LNCaP clone FGC (cell line): Measurements from ENCODE around the gene PGAP6.
"Not testable (repeated sequence)": the region's sequence is repeated elsewhere in the genome, so short reads cannot be mapped to it uniquely, and the experiment has no call there.

Experiments used
- DNase-seq: peaks from one replicate; pipeline ENCODE4 v3.0.0-alpha.2; 2011; ENCODE audit warnings: low read depth
- H3K4me3 ChIP-seq: 2 replicates; pipeline ENCODE4 v1.5.1; 2011; ENCODE audit warnings: mild to moderate bottlenecking, low read depth, low read length, control low read depth
- TF ChIP-seq, protein P1 (sequence below): IDR thresholded peaks from 2 replicates; pipeline ENCODE4 v1.5.1; 2012; ENCODE audit warnings: mild to moderate bottlenecking; ENCODE audit not compliant: control insufficient read depth, insufficient read depth; ENCODE audit errors: extremely low read depth

Gene PGAP6

DNA sequence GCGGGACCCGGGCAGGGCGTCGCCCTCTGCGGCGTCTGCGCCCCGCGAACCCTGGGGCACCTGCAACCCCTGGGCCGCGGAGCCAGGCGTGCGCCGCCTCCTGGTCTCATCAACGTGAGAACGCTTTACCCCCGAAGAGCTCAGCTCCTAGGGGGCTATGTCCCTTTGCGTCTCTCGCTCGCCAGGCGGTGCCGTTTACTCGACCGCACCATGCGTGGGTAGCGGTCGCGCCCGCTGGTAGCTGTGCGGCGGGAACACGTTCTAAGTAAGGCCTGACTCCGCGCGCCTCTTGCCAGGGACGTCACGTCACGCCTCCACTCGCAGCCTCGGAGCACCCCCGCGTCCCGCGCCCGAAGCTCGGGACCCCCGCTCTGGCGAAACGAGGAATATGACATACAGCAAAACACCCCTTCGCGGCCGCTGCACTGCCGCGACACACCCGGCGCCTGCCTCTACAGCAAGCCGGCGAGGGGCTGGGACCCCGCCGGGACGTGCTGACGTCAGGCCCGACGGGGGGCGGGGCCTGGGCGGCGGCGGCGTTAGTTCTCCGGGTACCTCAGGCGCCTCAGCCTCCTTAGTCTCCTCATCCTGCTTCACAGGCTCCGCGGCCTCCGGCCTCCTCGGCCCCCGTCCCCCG, 43.4 kb upstream of the PGAP6 start, which contains the start of gene RAB11FIP3:
TSS of gene RAB11FIP3 (plus strand) at position 568 of the 637 bp plus-strand sequence. CDS start 358 bp downstream, outside the sequence.
- DNase-seq, result no peak
- peak within 1 kb of the TSS; percentile 71 for H3K4me3 ChIP-seq
- TF ChIP-seq, protein P1, sequence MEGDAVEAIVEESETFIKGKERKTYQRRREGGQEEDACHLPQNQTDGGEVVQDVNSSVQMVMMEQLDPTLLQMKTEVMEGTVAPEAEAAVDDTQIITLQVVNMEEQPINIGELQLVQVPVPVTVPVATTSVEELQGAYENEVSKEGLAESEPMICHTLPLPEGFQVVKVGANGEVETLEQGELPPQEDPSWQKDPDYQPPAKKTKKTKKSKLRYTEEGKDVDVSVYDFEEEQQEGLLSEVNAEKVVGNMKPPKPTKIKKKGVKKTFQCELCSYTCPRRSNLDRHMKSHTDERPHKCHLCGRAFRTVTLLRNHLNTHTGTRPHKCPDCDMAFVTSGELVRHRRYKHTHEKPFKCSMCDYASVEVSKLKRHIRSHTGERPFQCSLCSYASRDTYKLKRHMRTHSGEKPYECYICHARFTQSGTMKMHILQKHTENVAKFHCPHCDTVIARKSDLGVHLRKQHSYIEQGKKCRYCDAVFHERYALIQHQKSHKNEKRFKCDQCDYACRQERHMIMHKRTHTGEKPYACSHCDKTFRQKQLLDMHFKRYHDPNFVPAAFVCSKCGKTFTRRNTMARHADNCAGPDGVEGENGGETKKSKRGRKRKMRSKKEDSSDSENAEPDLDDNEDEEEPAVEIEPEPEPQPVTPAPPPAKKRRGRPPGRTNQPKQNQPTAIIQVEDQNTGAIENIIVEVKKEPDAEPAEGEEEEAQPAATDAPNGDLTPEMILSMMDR, result peak; percentile 18; the same call in 1 of the 2 replicates

DNA sequence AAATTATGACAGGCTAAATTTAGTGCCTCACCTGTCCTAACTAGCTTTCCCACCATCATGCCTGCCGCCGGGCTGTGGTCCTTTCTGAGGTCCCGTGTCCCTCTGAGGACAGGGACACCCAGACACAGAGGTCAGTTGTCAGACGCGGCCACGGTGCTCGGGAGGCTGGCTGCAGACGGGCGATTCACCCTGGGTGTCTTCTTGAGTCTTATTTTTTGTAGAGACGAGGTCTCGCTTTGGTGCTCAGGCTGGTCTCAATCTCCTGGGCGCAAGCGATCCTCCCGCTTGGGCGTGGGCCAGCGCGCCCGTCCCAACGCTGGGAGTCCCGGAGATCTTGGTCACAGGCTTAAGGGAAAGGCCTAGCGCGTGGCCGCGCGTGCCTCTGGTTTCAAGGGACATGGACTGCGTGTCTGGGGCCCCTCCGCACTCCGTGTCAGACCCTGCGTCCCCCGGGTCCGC, 42.9 kb upstream of the PGAP6 start:
- H3K4me3 ChIP-seq, result peak overlapping the region; percentile 71
- TF ChIP-seq, protein P1, result no peak
- no peak for DNase-seq

DNA sequence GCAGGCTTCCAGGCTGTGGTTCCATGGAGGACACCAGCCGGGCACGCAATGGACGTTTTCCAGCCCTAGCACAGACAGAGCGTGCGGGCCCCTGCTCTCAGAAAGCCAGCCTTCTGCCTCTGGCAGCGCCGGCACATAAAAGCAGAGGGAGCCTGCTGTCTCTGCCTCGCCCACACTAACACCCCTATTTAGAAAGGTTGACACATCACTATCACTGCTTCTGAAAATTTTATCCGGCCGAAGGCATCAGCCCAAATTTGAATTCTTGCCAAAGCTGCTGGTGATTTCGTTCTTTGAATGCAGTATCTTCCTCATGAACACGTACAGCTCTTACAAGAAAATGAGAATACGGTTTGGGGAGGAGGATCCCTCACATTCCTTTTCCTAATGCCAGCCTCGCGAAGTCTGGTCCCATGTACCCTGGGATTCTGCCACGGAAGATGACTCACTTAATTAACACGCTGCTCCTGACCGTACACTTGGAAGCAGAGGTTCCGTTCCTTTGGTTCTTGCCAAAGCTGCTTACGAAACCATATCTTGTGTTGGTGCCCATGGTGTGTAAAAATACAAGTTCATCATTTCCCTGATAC, 42.4 kb upstream of the PGAP6 start:
- peak overlapping the region; percentile 71; the same call in 1 of the 2 replicates for H3K4me3 ChIP-seq
- TF ChIP-seq, protein P1, result no peak
- DNase-seq, result peak; percentile 31

DNA sequence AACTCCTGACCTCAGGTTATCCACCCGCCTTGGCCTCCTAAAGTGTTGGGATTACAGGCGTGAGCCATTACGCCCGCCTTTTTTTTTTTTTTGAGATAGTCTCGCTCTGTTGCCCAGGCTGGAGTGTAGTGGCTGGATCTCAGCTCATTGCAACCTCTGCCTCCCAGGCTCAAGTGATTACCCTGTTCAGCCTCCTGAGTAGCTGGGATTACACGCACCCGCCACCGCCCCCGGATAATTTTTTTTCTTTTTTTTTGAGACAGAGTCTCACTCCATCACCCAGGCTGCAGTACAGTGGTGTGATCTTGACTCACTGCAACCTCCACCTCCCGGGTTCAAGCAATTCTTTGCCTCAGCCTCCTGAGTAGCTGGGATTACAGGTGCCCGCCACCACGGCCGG, 40.4 kb upstream of the PGAP6 start:
- not testable (repeated sequence) for DNase-seq, H3K4me3 ChIP-seq

DNA sequence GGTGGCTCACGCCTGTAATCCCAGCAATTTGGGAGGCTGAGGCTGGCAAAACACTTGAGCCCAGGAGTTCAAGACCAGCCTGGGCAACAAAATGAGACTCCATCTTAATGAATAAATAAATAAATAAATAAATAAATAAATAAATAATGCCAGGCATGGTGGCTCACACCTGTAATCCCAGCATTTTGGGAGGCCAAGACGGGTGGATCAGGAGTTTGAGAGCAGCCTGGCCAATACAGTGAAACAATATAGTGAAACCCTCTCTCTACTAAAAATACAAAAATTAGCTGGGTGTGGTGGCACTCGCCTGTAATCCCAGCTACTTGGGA, 33.4 kb upstream of the PGAP6 start:
- not testable (repeated sequence) for H3K4me3 ChIP-seq, DNase-seq

DNA sequence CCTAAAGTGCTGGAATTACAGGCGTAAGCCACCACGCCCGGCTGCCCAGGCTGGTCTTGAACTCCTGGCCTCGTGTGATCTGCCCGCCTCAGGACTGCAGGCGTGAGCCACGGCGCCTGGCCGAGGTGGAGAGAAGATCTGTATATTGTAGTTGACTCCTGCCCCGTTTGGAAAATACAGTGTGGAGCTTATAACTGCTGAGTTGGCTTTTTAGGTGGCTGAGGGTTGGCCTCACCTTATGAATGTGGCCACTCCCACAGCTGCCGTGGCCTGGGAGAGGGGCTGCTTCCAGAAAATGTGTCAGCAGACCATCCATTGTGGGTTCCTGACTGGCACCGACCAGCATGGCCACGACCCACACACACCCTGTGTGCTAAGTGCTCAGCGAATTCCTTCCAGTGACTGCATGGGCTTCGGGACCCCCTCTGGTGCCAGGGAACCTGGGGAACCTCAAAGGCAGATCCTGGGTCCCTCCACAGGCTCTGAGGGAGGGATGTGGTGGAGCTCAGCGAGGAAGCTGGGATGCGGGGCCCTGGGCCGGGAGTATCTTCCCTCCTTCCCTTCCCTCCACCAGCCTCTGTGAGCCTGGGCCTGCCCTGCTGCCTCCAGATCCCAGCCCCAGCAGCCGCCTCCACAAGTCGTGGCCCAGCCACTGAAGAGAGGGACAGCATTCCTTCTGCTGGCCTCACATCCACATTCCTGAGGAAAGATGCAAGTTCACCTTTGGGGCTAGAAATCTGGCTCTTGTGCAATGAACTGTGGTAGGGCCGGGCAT, 32.8 kb upstream of the PGAP6 start:
- TF ChIP-seq, protein P1, result no peak
- H3K4me3 ChIP-seq, result no peak overlapping the region
- DNase-seq, result no peak

DNA sequence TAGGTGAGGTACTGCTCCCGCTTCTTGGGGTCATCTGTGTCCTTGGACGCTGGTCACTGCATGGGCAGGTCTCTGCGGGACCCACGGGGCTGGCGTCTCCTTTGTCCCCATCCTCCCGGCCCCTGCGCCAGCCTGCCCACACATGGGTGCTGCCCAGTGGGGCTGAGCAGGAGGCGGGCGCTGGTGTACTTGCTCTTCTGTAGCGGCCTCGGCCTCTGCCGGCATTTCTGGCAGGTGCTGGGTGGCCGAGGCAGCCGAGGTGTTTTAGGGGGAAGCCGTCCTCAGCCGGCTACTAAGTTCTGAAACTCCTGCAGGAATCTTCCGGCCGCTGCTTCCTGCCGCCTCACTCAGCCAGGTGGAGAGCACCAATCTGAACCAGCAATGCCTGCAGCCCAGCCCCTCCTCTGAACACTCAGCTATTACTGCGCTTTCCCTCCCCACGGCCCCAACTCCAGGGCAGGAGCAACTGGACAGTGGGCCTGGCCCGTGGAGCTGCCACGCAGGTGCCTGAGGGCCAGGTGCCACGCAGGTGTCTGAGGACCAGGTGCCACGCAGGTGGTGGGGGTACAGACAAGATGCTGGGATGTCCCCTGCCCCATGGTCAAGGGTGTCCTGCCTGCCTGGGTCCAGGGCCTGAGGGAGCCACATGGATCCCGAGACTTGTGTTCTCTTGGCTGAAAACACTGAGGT, 29.9 kb upstream of the PGAP6 start:
- H3K4me3 ChIP-seq, result no peak overlapping the region
- DNase-seq, result no peak
- TF ChIP-seq, protein P1, result no peak
